Astrocyte of the spinal cord (primary cell): ENCODE data around the gene FGF14.

Experiments
- DNase-seq: peaks from one replicate; pipeline ENCODE4 v3.0.0; 2011; ENCODE audit warnings: low read depth, low spot score
- H3K4me3 ChIP-seq: 2 replicates; pipeline ENCODE4 v1.5.1; 2011; ENCODE audit warnings: low read depth, mild to moderate bottlenecking, low read length, moderate library complexity
- in situ Hi-C: cut with HindIII; loops from 2 replicates; pipeline ENCODE4 v1.10.0; 2017; ENCODE audit warnings: low sequenced_read_pairs
- TF ChIP-seq, protein P1 (sequence below): IDR thresholded peaks from 2 replicates; pipeline ENCODE4 v1.5.1; 2012; ENCODE audit warnings: low read depth, mild to moderate bottlenecking, low read length, inconsistent platforms

The FGF14 gene

DNA sequence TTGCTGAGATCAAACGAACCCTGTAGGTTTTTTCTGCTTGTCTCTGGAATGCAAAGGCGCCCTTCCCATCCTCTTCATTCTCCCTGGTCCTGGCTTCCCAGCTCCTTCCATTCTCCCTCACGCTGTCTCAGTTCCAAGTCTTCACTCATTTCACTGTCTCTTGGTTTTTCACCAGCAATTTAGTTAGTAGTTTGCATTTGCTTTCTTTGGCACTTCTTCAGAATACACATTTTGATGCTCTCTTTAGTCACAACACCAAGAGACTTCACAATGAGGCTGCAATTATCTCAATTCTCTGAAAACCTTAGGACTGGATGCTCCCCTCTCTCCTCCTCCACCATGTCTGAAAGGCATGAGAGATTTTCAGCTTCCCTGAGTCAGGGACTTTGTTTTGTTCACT lies 470.7 kb downstream of the FGF14 start:
- H3K4me3 ChIP-seq = no peak overlapping the region
- in situ Hi-C loops = no loop called here
- DNase-seq = no peak
- TF ChIP-seq, protein P1, sequence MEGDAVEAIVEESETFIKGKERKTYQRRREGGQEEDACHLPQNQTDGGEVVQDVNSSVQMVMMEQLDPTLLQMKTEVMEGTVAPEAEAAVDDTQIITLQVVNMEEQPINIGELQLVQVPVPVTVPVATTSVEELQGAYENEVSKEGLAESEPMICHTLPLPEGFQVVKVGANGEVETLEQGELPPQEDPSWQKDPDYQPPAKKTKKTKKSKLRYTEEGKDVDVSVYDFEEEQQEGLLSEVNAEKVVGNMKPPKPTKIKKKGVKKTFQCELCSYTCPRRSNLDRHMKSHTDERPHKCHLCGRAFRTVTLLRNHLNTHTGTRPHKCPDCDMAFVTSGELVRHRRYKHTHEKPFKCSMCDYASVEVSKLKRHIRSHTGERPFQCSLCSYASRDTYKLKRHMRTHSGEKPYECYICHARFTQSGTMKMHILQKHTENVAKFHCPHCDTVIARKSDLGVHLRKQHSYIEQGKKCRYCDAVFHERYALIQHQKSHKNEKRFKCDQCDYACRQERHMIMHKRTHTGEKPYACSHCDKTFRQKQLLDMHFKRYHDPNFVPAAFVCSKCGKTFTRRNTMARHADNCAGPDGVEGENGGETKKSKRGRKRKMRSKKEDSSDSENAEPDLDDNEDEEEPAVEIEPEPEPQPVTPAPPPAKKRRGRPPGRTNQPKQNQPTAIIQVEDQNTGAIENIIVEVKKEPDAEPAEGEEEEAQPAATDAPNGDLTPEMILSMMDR = no peak

DNA sequence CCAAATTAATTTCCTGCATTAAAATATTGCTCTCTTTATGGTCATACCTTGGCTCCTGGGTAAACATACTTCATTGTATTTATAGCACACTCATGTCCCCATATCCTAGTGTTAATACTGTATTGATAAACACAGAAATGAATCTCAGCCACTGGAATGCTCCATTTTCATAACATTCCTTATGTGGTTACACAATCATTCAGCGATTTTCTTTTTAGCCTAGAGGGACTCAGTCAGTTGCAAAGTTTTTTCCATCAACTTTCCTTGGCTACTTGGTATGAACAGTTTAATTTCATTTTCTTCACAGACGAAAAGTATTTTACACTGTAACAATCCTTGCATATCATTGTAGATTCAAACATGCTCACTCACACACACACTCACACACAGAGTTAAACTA lies 471.5 kb downstream of the FGF14 start:
- no peak overlapping the region for H3K4me3 ChIP-seq
- TF ChIP-seq, protein P1 = no peak
- in situ Hi-C loops = no loop called here
- DNase-seq = no peak

DNA sequence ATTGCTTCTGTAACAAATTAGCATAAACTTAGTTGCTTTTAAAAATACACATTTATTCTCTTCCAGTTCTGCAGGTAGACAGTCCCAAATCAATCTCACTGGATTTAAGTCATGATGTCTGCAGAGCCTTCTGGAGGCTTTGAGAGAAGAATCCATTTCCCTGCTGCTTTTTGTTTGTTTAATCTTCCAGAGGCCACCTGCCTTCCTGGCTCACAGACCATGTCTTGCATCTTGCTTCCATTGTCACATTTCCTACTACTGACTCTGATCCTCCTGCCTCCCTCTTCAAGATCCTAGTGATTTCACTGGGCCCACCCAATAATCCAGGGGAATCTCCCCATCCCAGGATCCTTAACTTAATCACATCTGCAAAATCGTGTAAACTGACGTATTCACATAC lies 476.1 kb downstream of the FGF14 start:
- no peak overlapping the region for H3K4me3 ChIP-seq
- no peak for DNase-seq
- in situ Hi-C loops = no loop called here
- TF ChIP-seq, protein P1 = no peak

DNA sequence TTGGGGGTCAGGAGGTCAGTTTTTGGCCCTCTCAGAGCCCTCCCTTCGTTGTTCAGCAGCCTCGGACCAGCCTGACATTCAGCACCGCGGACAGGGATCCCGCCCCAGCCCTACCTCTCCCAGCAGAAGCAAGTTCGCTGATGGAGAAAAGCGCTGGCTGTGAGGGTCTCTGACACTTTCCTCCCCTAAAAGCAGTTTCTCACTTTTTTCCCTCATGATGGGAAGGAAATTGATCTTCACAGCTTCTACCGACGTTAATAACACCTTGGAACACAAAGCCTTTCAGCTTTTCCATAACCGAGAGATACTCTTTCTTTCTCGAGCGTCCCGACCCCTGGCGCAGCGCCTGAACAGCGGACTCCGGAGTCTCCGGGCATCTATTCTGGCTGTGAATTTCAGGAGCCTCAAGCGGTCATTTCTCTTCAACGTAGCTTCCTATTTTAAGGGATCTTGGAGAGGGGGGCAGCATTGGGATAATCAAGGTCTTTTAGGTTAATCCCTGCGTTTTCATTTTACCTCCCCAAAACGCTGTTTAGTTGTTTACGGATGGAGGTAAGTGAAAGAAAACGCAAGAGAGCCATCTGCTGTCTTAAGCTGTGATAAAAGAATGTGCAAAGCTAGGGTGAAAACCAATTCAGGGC lies 482.2 kb downstream of the FGF14 start:
- peak overlapping the region; percentile 35 for H3K4me3 ChIP-seq
- TF ChIP-seq, protein P1 = peak; percentile 23
- in situ Hi-C loops = no loop called here
- DNase-seq = peak; percentile 60

DNA sequence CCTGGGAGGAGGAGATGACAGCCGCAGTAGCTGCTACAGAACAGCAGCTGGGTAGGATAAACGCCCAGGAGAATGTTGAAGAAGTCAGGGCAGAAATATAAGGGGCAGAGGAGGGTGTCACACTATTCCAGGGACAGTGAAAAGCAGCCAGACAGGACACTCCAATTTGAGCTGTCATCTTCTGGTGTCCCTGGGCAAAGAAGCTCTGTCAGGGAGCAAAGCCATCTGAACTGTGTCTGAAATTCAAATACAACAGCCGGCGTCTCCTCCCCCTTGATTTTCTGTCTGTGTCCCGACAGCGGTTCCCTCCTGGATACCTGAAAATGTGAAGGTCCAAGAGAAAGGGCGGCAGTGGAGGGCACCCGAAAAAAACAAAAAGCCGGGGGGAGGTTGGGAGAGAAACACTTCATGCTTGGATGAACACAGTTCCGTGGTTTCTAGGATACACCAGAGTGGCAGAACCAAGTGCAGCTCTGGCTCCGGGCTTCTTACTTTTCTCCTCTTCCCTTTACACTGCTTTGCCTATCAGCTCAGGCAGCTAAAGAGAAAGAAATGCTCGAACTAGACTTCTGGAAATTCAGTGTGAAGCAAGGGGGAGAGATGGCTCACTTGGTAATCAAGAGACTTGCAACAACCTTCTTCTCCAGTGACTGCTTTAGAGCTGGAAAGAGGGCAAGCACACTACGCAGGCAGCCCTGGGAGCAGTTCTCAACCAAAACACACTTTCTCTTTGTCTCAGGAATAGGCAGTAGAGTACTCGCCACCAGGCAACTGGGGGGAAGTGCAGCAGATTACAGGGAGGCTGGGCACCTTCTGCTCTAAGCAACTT lies 483.8 kb downstream of the FGF14 start:
- no peak for DNase-seq
- no peak overlapping the region for H3K4me3 ChIP-seq
- TF ChIP-seq, protein P1 = no peak
- in situ Hi-C loops = no loop called here

DNA sequence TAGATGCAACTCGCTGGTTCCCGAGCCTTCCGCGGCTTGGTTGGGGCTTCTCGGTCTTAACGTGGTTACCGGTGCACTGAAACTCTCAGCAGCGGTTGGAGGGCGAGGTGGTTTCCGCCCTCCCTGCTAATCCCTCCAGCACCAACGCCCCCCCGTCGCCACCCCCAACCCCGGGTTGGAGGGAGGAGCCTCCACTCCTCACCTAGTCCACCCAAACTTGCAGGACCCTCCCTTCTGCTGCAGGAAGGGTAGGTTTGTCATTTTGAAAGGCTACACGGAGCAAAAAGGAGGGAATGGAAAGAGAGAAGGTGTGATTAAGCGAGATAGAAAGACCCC lies 484.4 kb downstream of the FGF14 start:
- TF ChIP-seq, protein P1 = no peak
- DNase-seq = no peak
- H3K4me3 ChIP-seq = no peak overlapping the region
- in situ Hi-C loops = no loop called here
